Adipocyte (in vitro differentiated cells): Measurements from ENCODE around the gene F10.
A peak's percentile ranks its signal among the peaks of the same experiment; 100 is the strongest.
"Not testable (repeated sequence)": the region's sequence is repeated elsewhere in the genome, so short reads cannot be mapped to it uniquely, and the experiment has no call there.

ENCODE experiments used
- DNase-seq: peaks from one replicate; pipeline ENCODE4 v3.0.0-alpha.2; 2015; ENCODE audit warnings: low read depth
- H3K27me3 ChIP-seq: replicated peaks from 2 replicates; pipeline ENCODE4 v1.7.0; 2013; ENCODE audit warnings: mild to moderate bottlenecking, low read length, moderate library complexity; ENCODE audit not compliant: control insufficient read depth, insufficient read depth
- H3K36me3 ChIP-seq: 2 replicates; pipeline ENCODE4 v1.7.0; 2013; ENCODE audit warnings: low read length, mild to moderate bottlenecking, moderate library complexity; ENCODE audit not compliant: control insufficient read depth, insufficient read depth, severe bottlenecking
- H3K4me1 ChIP-seq: 2 replicates; pipeline ENCODE4 v1.7.0; 2013; ENCODE audit warnings: mild to moderate bottlenecking, low read length, moderate library complexity; ENCODE audit not compliant: control insufficient read depth, insufficient read depth
- H3K4me3 ChIP-seq: 2 replicates; pipeline ENCODE4 v1.7.0; 2013; ENCODE audit warnings: mild to moderate bottlenecking, low read length, moderate library complexity
- H3K9ac ChIP-seq: 2 replicates; pipeline ENCODE4 v1.7.0; 2013; ENCODE audit warnings: mild to moderate bottlenecking, low read length, moderate library complexity
- H3K9me3 ChIP-seq: 2 replicates; pipeline ENCODE4 v1.7.0; 2013; ENCODE audit warnings: mild to moderate bottlenecking, low read length, moderate library complexity; ENCODE audit not compliant: control insufficient read depth

F10 gene

GRCh38 chr13:113095146-113096051 is 27.2 kb upstream of the F10 start:
- Histone ChIP-seq H3K9ac (no peak overlapping the region), H3K27me3 (peaks cover 15% of the 10 kb centered on the region), H3K9me3 (no peaks in the 10 kb centered on the region), H3K4me3 (no peak overlapping the region), H3K4me1 (peaks cover 11% of the 10 kb centered on the region), H3K36me3 (no peaks in the 10 kb centered on the region)
- DNase-seq = no peak

DNA sequence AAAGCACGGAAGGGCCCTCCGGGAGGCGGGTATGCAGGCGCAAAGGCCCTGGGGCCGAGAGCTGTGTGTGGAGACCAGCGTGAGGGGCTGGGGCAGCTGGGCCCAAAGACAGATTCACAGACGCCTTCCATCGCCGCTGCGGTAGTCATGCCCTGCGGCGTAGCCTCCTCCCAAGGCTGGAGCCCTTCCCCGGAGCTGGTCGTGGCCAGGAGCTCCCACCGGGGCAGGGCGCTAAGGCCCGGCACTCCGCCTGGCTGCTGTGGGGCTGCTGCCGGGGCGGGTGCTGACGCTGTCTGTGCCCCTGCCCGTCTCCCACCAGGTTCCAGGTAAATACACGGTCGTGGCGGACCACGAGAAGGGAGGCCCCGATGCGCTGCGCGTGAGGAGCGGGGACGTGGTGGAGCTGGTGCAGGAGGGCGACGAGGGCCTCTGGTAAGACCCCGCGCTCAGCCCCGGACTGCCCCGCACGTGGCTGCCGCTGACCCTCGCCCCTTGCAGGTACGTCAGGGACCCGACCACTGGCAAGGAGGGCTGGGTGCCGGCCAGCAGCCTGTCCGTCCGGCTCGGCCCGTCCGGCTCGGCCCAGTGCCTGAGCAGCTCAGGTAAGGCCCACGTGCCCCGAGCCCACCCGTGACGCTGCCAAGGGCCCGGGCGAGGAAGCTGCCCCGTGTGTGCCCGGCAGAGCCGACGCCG is 26.4 kb upstream of the F10 start:
- H3K4me3 ChIP-seq = no peak overlapping the region

GRCh38 chr13:113096745-113097305 is 25.8 kb upstream of the F10 start:
- Histone ChIP-seq H3K9ac (no peak overlapping the region), H3K36me3 (no peaks in the 10 kb centered on the region), H3K9me3 (no peaks in the 10 kb centered on the region)

More for the DNA sequence above, 26.4 kb upstream of the F10 start:
- Histone ChIP-seq H3K36me3 (no peaks in the 10 kb centered on the region), H3K9ac (no peak overlapping the region), H3K9me3 (no peaks in the 10 kb centered on the region), H3K4me1 (peaks cover 11% of the 10 kb centered on the region), H3K27me3 (peaks cover 15% of the 10 kb centered on the region)
- no peak for DNase-seq

GRCh38 chr13:113097651-113098050 is 24.9 kb upstream of the F10 start:
- peak overlapping the region; percentile 36 for H3K4me3 ChIP-seq
- peak overlapping the region; percentile 12 for H3K9ac ChIP-seq
- no peaks in the 10 kb centered on the region for H3K9me3 ChIP-seq
- peaks cover 17% of the 10 kb centered on the region for H3K27me3 ChIP-seq
- H3K36me3 ChIP-seq = no peaks in the 10 kb centered on the region
- peaks cover 11% of the 10 kb centered on the region for H3K4me1 ChIP-seq
- DNase-seq = no peak

More at GRCh38 chr13:113096745-113097305, 25.8 kb upstream of the F10 start:
- peaks cover 11% of the 10 kb centered on the region for H3K4me1 ChIP-seq
- H3K27me3 ChIP-seq = peaks cover 15% of the 10 kb centered on the region
- DNase-seq = no peak
- H3K4me3 ChIP-seq = no peak overlapping the region

DNA sequence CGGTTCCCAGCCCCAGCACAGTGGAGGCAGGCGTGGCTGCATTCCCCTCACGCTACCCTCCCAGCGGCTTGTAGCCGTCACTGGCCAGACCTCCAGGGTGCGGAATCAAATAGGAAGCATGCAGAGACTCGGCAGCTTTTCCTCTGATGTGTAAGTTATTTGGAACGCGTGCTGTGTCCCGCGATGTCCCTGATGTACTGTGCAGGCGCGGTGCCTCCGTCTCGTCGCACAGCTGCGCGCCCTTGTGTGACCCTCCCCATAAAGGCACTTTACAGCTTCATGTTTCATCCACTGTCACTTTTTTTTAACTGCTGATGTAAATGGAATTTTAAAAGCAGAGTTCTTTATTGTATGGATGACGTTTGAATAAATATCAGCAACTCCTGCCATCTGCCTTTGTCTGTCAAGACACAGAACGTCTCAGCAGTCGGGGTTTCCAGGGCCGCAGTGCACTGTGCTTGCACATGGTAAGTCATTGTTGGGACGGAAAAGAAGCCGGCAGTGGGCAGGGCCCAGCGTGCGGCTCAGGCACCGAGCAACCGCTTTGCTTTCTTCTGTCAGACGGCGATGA is 24.4 kb upstream of the F10 start:
- H3K4me3 ChIP-seq = peak overlapping the region; percentile 36
- H3K4me1 ChIP-seq = peaks cover 11% of the 10 kb centered on the region
- no peaks in the 10 kb centered on the region for H3K36me3 ChIP-seq
- H3K27me3 ChIP-seq = peaks cover 18% of the 10 kb centered on the region
- H3K9me3 ChIP-seq = no peaks in the 10 kb centered on the region
- H3K9ac ChIP-seq = peak overlapping the region; percentile 12
- DNase-seq = no peak

- Histone ChIP-seq H3K4me1 (peaks cover 11% of the 10 kb centered on the region), H3K36me3 (no peaks in the 10 kb centered on the region), H3K9ac (no peak overlapping the region), H3K4me3 (no peak overlapping the region), H3K9me3 (no peaks in the 10 kb centered on the region), H3K27me3 (peaks cover 16% of the 10 kb centered on the region)
- no peak for DNase-seq
These were observed 23.5 kb upstream of the F10 start for GRCh38 chr13:113099142-113099541.

DNA sequence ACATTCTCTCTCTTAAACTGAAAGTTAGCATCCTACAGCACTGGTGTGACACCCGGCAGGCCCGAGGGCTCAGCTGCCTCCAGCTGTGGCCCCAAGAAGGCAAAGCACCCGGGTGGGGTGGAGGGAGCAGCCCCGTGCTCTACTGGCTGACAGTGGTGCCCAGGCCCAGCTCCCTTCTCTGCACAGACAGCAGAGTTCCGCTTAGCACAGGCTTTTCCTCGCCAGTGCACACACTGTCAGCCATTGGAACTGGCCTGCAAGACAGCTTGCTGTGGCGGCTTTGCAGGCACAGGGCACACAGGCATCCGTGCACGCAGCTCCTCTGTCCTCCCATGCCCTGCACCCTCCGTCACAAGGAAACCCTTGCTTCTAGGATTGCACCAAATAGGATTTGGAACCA is 20.3 kb upstream of the F10 start:
- not testable (repeated sequence) for H3K9ac ChIP-seq, H3K36me3 ChIP-seq, H3K4me3 ChIP-seq, DNase-seq, H3K9me3 ChIP-seq
- Histone ChIP-seq H3K4me1 (peaks cover 15% of the 10 kb centered on the region), H3K27me3 (peaks cover 10% of the 10 kb centered on the region)

GRCh38 chr13:113102727-113103126 is 19.9 kb upstream of the F10 start:
- Histone ChIP-seq H3K36me3 (no peaks in the 10 kb centered on the region), H3K4me3 (no peak overlapping the region), H3K27me3 (peaks cover 10% of the 10 kb centered on the region), H3K4me1 (peaks cover 14% of the 10 kb centered on the region), H3K9ac (no peak overlapping the region), H3K9me3 (no peaks in the 10 kb centered on the region)
- DNase-seq = no peak

DNA sequence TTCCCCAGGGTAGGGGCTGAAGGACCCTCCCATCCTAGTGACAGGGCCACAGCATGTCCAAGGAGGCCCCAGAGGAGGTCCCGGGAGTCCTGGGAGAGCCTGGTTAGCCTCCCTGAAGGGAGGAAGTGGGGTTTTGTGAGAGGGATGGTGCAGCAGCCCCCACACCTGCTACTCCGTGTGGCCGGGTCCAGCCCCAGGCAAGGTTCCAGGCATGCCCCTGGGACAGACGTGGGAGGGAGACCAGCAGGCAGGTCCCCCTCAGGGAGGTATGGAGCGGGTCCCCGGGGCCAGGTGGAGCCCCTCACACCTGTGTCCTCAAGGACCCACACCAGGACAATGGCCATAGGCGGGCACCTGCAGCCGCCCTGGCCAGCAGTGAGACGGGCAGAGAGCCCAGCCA is 19.0 kb upstream of the F10 start:
- Histone ChIP-seq H3K4me3 (no peak overlapping the region), H3K9me3 (no peaks in the 10 kb centered on the region), H3K9ac (no peak overlapping the region), H3K27me3 (peaks cover 10% of the 10 kb centered on the region), H3K36me3 (no peaks in the 10 kb centered on the region), H3K4me1 (peaks cover 5% of the 10 kb centered on the region)
- DNase-seq = no peak

- peaks cover 10% of the 10 kb centered on the region for H3K27me3 ChIP-seq
- H3K9ac ChIP-seq = no peak within 1 kb of the TSS
- DNase-seq = peak; percentile 18
- no peaks in the 10 kb centered on the region for H3K9me3 ChIP-seq
- H3K4me3 ChIP-seq = no peak within 1 kb of the TSS
- peaks cover 4% of the 10 kb centered on the region for H3K4me1 ChIP-seq
- H3K36me3 ChIP-seq = no peaks in the 10 kb centered on the region
These were observed 17.3 kb upstream of the F10 start, which contains the start of gene F7 for GRCh38 chr13:113105032-113105920. TSS of gene F7 (plus strand) at chr13:113105791. CDS start at chr13:113105842, 51 bp downstream.
